ENCODE data around the gene ETF1.

The ETF1 gene

GRCh38 chr5:138541511-138542179, 1.4 kb downstream of the ETF1 start:
- peak overlapping the region; percentile 98 for H3K4me3 ChIP-seq (ENCODE audit: low read depth, low read length)
- peak; percentile 30 for DNase-seq (ENCODE audit: low read depth)
- no peak for TF ChIP-seq CTCF (conservative IDR thresholded peaks at IDR 0.05; ENCODE audit: low read depth, low read length)

GRCh38 chr5:138539791-138540190, 3.2 kb downstream of the ETF1 start:
- no peak overlapping the region for H3K4me3 ChIP-seq (ENCODE audit: low read depth, low read length)
- no peak for TF ChIP-seq CTCF (conservative IDR thresholded peaks at IDR 0.05; ENCODE audit: low read depth, low read length)
- no peak for DNase-seq (ENCODE audit: low read depth)

GRCh38 chr5:138538943-138539627, 4.0 kb downstream of the ETF1 start:
- DNase-seq (ENCODE audit: low read depth) = no peak
- TF ChIP-seq CTCF (conservative IDR thresholded peaks at IDR 0.05; ENCODE audit: low read depth, low read length) = no peak
- H3K4me3 ChIP-seq (ENCODE audit: low read depth, low read length) = no peak overlapping the region

- peak; percentile 44 for DNase-seq (ENCODE audit: low read depth)
- H3K4me3 ChIP-seq (ENCODE audit: low read depth, low read length) = no peak overlapping the region
- peak; percentile 67 for TF ChIP-seq CTCF (conservative IDR thresholded peaks at IDR 0.05; ENCODE audit: low read depth, low read length)
These were observed 6.2 kb downstream of the ETF1 start for GRCh38 chr5:138536665-138537315.

GRCh38 chr5:138536215-138536614, 6.8 kb downstream of the ETF1 start:
- H3K4me3 ChIP-seq (ENCODE audit: low read depth, low read length) = no peak overlapping the region
- TF ChIP-seq CTCF (conservative IDR thresholded peaks at IDR 0.05; ENCODE audit: low read depth, low read length) = no peak
- DNase-seq (ENCODE audit: low read depth) = no peak

GRCh38 chr5:138533973-138534941, 8.8 kb downstream of the ETF1 start:
- H3K4me3 ChIP-seq (ENCODE audit: low read depth, low read length) = no peak overlapping the region
- no peak for DNase-seq (ENCODE audit: low read depth)
- no peak for TF ChIP-seq CTCF (conservative IDR thresholded peaks at IDR 0.05; ENCODE audit: low read depth, low read length)
